ENCODE measurements around the gene RGS16.

RGS16 gene

GRCh38 chr1:182608845-182609610, 4.8 kb upstream of the RGS16 start:
- Mint-ChIP-seq H3K36me3 (no peaks in the 10 kb centered on the region), H3K27me3 (peaks cover 85% of the 10 kb centered on the region), H3K4me1 (peaks cover 22% of the 10 kb centered on the region), H3K9me3 (no peaks in the 10 kb centered on the region), H3K27ac (no peak overlapping the region), H3K4me3 (no peak overlapping the region)
- no peak for DNase-seq
- CTCF ChIA-PET: interaction anchor here (1.1 to 22.4 kb wide), 2 partner anchors 8 to 177 kb away, joined by 5 to 717 read pairs; partner anchors contain the start of gene NPL

GRCh38 chr1:182608236-182608635, 4.0 kb upstream of the RGS16 start:
- peaks cover 15% of the 10 kb centered on the region for H3K4me1 Mint-ChIP-seq
- no peak overlapping the region for H3K27ac Mint-ChIP-seq
- no peak overlapping the region for H3K4me3 Mint-ChIP-seq
- no peaks in the 10 kb centered on the region for H3K9me3 Mint-ChIP-seq
- DNase-seq: no peak
- peaks cover under 1% of the 10 kb centered on the region for H3K36me3 Mint-ChIP-seq
- H3K27me3 Mint-ChIP-seq: peaks cover 81% of the 10 kb centered on the region
- CTCF ChIA-PET: interaction anchor here (22.4 kb wide), 1 partner anchor 178 kb away, joined by 717 read pairs; the partner anchor contains the start of gene NPL

- Mint-ChIP-seq H3K27me3 (peaks cover 78% of the 10 kb centered on the region), H3K36me3 (peaks cover 3% of the 10 kb centered on the region), H3K27ac (no peak overlapping the region), H3K9me3 (no peaks in the 10 kb centered on the region), H3K4me1 (peaks cover 15% of the 10 kb centered on the region), H3K4me3 (no peak overlapping the region)
- DNase-seq: no peak
- CTCF ChIA-PET: interaction anchor here (2.4 to 22.4 kb wide), 3 partner anchors 9 to 178 kb away, joined by 9 to 717 read pairs (median 18); partner anchors contain the start of gene NPL
Observed at GRCh38 chr1:182607566-182607965, 3.4 kb upstream of the RGS16 start.

GRCh38 chr1:182603646-182604174, 479 bp downstream of the RGS16 start:
- peak overlapping the region; percentile 77 for H3K4me3 Mint-ChIP-seq
- no peaks in the 10 kb centered on the region for H3K9me3 Mint-ChIP-seq
- no peak for DNase-seq
- H3K4me1 Mint-ChIP-seq: peaks cover 19% of the 10 kb centered on the region
- peaks cover 42% of the 10 kb centered on the region for H3K27me3 Mint-ChIP-seq
- CTCF ChIA-PET: interaction anchor here (0.7 to 22.4 kb wide), 7 partner anchors 9 to 518 kb away, joined by 3 to 717 read pairs (median 7); partner anchors contain the start of gene NPL
- peak overlapping the region; percentile 86 for H3K27ac Mint-ChIP-seq
- H3K36me3 Mint-ChIP-seq: peaks cover 3% of the 10 kb centered on the region

GRCh38 chr1:182602935-182603645, 1.1 kb downstream of the RGS16 start:
- CTCF ChIA-PET: interaction anchor here (0.7 to 22.4 kb wide), 7 partner anchors 9 to 518 kb away, joined by 3 to 717 read pairs (median 7); partner anchors contain the start of gene NPL
- peaks cover 40% of the 10 kb centered on the region for H3K27me3 Mint-ChIP-seq
- H3K4me3 Mint-ChIP-seq: peak overlapping the region; percentile 77
- peaks cover 3% of the 10 kb centered on the region for H3K36me3 Mint-ChIP-seq
- no peaks in the 10 kb centered on the region for H3K9me3 Mint-ChIP-seq
- peak overlapping the region; percentile 86 for H3K27ac Mint-ChIP-seq
- peak; percentile 32 for DNase-seq
- H3K4me1 Mint-ChIP-seq: peaks cover 15% of the 10 kb centered on the region

GRCh38 chr1:182601913-182602312, 2.3 kb downstream of the RGS16 start:
- Mint-ChIP-seq H3K27me3 (peaks cover 44% of the 10 kb centered on the region), H3K9me3 (no peaks in the 10 kb centered on the region), H3K4me3 (no peak overlapping the region), H3K27ac (no peak overlapping the region), H3K36me3 (peaks cover 3% of the 10 kb centered on the region), H3K4me1 (peaks cover 8% of the 10 kb centered on the region)
- CTCF ChIA-PET: interaction anchor here (1.2 to 22.4 kb wide), 8 partner anchors 10 to 456 kb away, joined by 3 to 717 read pairs (median 4); partner anchors contain the start of genes NPL and RNASEL
- DNase-seq: no peak

- Mint-ChIP-seq H3K27me3 (peaks cover 44% of the 10 kb centered on the region), H3K4me1 (peaks cover 8% of the 10 kb centered on the region), H3K27ac (no peak overlapping the region), H3K36me3 (peaks cover 3% of the 10 kb centered on the region), H3K9me3 (no peaks in the 10 kb centered on the region), H3K4me3 (no peak overlapping the region)
- DNase-seq: peak; percentile 77
- CTCF ChIA-PET: interaction anchor here (1.0 to 22.4 kb wide), 13 partner anchors 8 to 456 kb away, joined by 3 to 717 read pairs (median 4); partner anchors contain the start of genes NPL and RNASEL
Observed at GRCh38 chr1:182601416-182601786, 2.8 kb downstream of the RGS16 start.

- H3K27ac Mint-ChIP-seq: no peak overlapping the region
- peaks cover 3% of the 10 kb centered on the region for H3K36me3 Mint-ChIP-seq
- CTCF ChIA-PET: interaction anchor here (0.6 to 22.4 kb wide), 15 partner anchors 8 to 517 kb away, joined by 3 to 717 read pairs (median 4); partner anchors contain the start of genes NPL and RNASEL
- DNase-seq: no peak
- H3K4me3 Mint-ChIP-seq: no peak overlapping the region
- peaks cover 42% of the 10 kb centered on the region for H3K27me3 Mint-ChIP-seq
- no peaks in the 10 kb centered on the region for H3K9me3 Mint-ChIP-seq
- H3K4me1 Mint-ChIP-seq: peaks cover 8% of the 10 kb centered on the region
Observed at GRCh38 chr1:182600745-182601415, 3.3 kb downstream of the RGS16 start.

- no peak for DNase-seq
- Mint-ChIP-seq H3K9me3 (no peaks in the 10 kb centered on the region), H3K36me3 (peaks cover 3% of the 10 kb centered on the region), H3K4me3 (no peak overlapping the region), H3K27me3 (peaks cover 35% of the 10 kb centered on the region), H3K4me1 (peaks cover 6% of the 10 kb centered on the region), H3K27ac (no peak overlapping the region)
- CTCF ChIA-PET: interaction anchor here (0.8 to 22.4 kb wide), 11 partner anchors 9 to 516 kb away, joined by 3 to 717 read pairs (median 5); partner anchors contain the start of genes NPL and RNASEL
Observed at GRCh38 chr1:182600036-182600713, 4.0 kb downstream of the RGS16 start.

- DNase-seq: peak; percentile 44
- H3K9me3 Mint-ChIP-seq: no peaks in the 10 kb centered on the region
- peaks cover 30% of the 10 kb centered on the region for H3K27me3 Mint-ChIP-seq
- CTCF ChIA-PET: interaction anchor here (1.5 to 22.4 kb wide), 4 partner anchors 11 to 514 kb away, joined by 5 to 717 read pairs (median 7); partner anchors contain the start of genes NPL and RNASEL
- H3K36me3 Mint-ChIP-seq: peaks cover 3% of the 10 kb centered on the region
- no peak overlapping the region for H3K27ac Mint-ChIP-seq
- H3K4me1 Mint-ChIP-seq: peaks cover 4% of the 10 kb centered on the region
- H3K4me3 Mint-ChIP-seq: no peak overlapping the region
Observed at GRCh38 chr1:182599339-182599738, 4.8 kb downstream of the RGS16 start.

GRCh38 chr1:182598296-182598695, 5.9 kb downstream of the RGS16 start:
- no peak overlapping the region for H3K4me3 Mint-ChIP-seq
- peaks cover 34% of the 10 kb centered on the region for H3K27me3 Mint-ChIP-seq
- H3K27ac Mint-ChIP-seq: no peak overlapping the region
- peaks cover 3% of the 10 kb centered on the region for H3K36me3 Mint-ChIP-seq
- peaks cover 4% of the 10 kb centered on the region for H3K4me1 Mint-ChIP-seq
- no peaks in the 10 kb centered on the region for H3K9me3 Mint-ChIP-seq
- CTCF ChIA-PET: interaction anchor here (0.7 to 22.4 kb wide), 6 partner anchors 10 to 518 kb away, joined by 3 to 717 read pairs (median 6); partner anchors contain the start of genes NPL and RNASEL
- no peak for DNase-seq

- H3K36me3 Mint-ChIP-seq: no peaks in the 10 kb centered on the region
- H3K9me3 Mint-ChIP-seq: no peaks in the 10 kb centered on the region
- H3K4me1 Mint-ChIP-seq: peaks cover 4% of the 10 kb centered on the region
- DNase-seq: no peak
- H3K27me3 Mint-ChIP-seq: peaks cover 40% of the 10 kb centered on the region
- CTCF ChIA-PET: interaction anchor here (0.6 to 22.4 kb wide), 6 partner anchors 8 to 512 kb away, joined by 3 to 717 read pairs (median 7); partner anchors contain the start of genes NPL and RNASEL
- no peak overlapping the region for H3K4me3 Mint-ChIP-seq
- H3K27ac Mint-ChIP-seq: no peak overlapping the region
Observed at GRCh38 chr1:182596934-182597333, 7.3 kb downstream of the RGS16 start.

All from activated naive CD4-positive, alpha-beta T cell treated with anti-CD3 and anti-CD28 coated beads, Interleukin-2, amount 10 ng/mL, durations not matched to agents 7 days and 5 days (primary cell).